ELF-1 (cell line): ENCODE measurements around the gene FAM110A.
"Not testable (repeated sequence)": the region's sequence is repeated elsewhere in the genome, so short reads cannot be mapped to it uniquely, and the experiment has no call there.

ENCODE experiments used
- DNase-seq: peaks from one replicate; pipeline ENCODE4 v3.0.0-alpha.2; 2016; ENCODE audit warnings: low read depth, low spot score

Gene FAM110A

GRCh38 chr20:823574-823902 is 10.0 kb upstream of the FAM110A start:
- DNase-seq = no peak

- DNase-seq = no peak
Measured at GRCh38 chr20:824490-824889, 9.0 kb upstream of the FAM110A start.

- DNase-seq = no peak
Measured at GRCh38 chr20:824916-825315, 8.6 kb upstream of the FAM110A start.

GRCh38 chr20:825710-826421 is 7.6 kb upstream of the FAM110A start:
- no peak for DNase-seq

GRCh38 chr20:826695-827323 is 6.7 kb upstream of the FAM110A start:
- DNase-seq = no peak

- DNase-seq = not testable (repeated sequence)
Measured at GRCh38 chr20:827981-828380, 5.5 kb upstream of the FAM110A start.

GRCh38 chr20:828987-829386 is 4.5 kb upstream of the FAM110A start:
- DNase-seq = peak; percentile 30

GRCh38 chr20:829551-829950 is 4.0 kb upstream of the FAM110A start:
- DNase-seq = no peak

- DNase-seq = no peak
Measured at GRCh38 chr20:830011-830521, 3.4 kb upstream of the FAM110A start.

GRCh38 chr20:831251-831650 is 2.3 kb upstream of the FAM110A start:
- DNase-seq = no peak

- DNase-seq = no peak
Measured at GRCh38 chr20:831956-832355, 1.6 kb upstream of the FAM110A start.

- DNase-seq = no peak
Measured at GRCh38 chr20:833121-833449, 430 bp upstream of the FAM110A start.

- DNase-seq = no peak
Measured at GRCh38 chr20:834151-834746, 734 bp downstream of the FAM110A start.

- no peak for DNase-seq
Measured at GRCh38 chr20:835608-836045, 2.1 kb downstream of the FAM110A start.

- no peak for DNase-seq
Measured at GRCh38 chr20:836190-836589, 2.7 kb downstream of the FAM110A start.

GRCh38 chr20:839015-839414 is 5.5 kb downstream of the FAM110A start:
- no peak for DNase-seq

GRCh38 chr20:839626-840025 is 6.1 kb downstream of the FAM110A start:
- no peak for DNase-seq

GRCh38 chr20:840503-840857 is 7.0 kb downstream of the FAM110A start:
- no peak for DNase-seq

GRCh38 chr20:840858-841567 is 7.5 kb downstream of the FAM110A start:
- peak; percentile 25 for DNase-seq

GRCh38 chr20:841568-842546 is 8.3 kb downstream of the FAM110A start:
- DNase-seq = peak; percentile 91

- DNase-seq = no peak
Measured at GRCh38 chr20:842547-842940, 9.0 kb downstream of the FAM110A start.
